ENCODE data around the gene CNIH3. TPM values are rescaled to one million over a fixed set of nuclear protein-coding genes. Genes with fewer than 3 reads are reported as not detected.

Gene CNIH3
- total RNA-seq, 2 experiments from 2014 or later: 1.6 to 2.2 TPM

DNA sequence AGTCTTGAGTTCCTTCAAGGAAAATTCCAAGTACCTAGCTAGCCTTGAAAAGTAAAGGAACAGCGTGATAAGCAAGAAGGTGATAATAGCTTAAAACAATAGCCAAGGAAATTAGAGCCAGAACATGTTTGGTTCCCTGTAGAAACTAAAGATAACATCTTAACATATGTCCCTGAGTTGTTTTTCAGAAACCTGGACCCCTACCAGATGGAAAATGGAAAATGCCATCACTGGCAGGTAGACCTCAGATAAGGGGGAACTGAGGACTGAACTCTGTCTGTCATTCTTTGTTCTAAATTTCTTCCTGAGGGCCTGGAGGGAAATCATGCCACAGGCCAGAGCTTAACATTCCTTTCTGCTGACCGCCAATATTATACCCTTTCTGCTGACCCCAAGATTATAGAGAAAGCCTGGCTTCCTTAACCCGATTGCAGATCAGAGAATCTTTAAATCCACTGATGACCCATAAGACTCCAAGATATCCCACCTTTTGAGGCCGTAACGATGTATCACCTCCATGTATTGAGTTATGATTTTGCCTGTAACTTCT, 23.4 kb downstream of the CNIH3 start:
- POLR2A ChIA-PET: no interaction called here
- H3K4me3 Mint-ChIP-seq: no peak overlapping the region
- H3K27ac Mint-ChIP-seq: no peak overlapping the region
- H3K9me3 Mint-ChIP-seq: no peaks in the 10 kb centered on the region
- H3K4me1 Mint-ChIP-seq: peaks cover 11% of the 10 kb centered on the region
- DNase-seq (no peak), ATAC-seq (ENCODE audit: low read depth) (no peak)
- no peaks in the 10 kb centered on the region for H3K36me3 Mint-ChIP-seq
- H3K27me3 Mint-ChIP-seq: peaks cover 7% of the 10 kb centered on the region

DNA sequence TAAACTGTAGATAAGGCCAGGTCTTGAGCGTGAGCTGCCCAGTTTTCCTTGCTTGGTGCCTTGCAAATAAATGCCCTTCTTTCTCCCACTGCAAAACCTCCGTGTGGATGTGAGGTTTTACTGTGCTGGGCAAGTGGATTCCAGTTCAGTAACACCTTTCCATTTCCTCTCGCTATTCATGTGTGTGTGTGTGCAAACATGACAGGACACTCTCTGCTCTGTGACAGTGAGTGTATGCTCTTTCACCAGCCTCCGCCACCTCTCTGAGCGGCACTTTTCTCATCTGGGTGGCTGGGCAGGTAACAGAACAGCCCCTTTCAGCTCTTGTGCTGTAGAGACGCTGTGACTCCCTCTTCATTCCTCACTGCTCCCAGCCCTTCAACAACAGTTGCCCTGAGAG, 23.9 kb downstream of the CNIH3 start:
- Mint-ChIP-seq H3K36me3 (no peaks in the 10 kb centered on the region), H3K9me3 (no peaks in the 10 kb centered on the region), H3K4me1 (peaks cover 8% of the 10 kb centered on the region), H3K27ac (no peak overlapping the region), H3K27me3 (peaks cover 7% of the 10 kb centered on the region), H3K4me3 (no peak overlapping the region)
- ATAC-seq (ENCODE audit: low read depth) (no peak), DNase-seq (no peak)
- POLR2A ChIA-PET: no interaction called here

DNA sequence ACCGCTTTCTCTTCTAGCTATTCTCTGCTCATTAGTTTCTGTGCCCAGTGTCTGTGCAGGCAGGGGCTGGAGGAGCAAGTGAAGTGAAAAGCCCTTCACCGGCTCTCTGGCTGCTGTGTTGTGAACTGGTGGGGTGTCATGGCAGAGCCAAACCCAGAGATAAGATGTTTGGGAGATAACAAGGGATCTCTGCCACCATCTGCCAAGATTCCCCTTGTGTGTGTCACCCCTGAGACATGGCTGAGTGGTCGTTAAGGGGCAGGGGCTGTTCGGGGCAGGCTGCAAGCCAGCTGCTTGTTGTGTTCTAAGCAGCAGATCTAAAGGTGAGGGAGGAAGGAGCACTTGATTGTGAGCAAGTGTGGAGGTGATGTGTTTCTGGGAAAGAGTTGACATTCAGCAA, 24.5 kb downstream of the CNIH3 start:
- ATAC-seq (ENCODE audit: low read depth): no peak
- peaks cover 8% of the 10 kb centered on the region for H3K4me1 Mint-ChIP-seq
- H3K9me3 Mint-ChIP-seq: no peaks in the 10 kb centered on the region
- no peaks in the 10 kb centered on the region for H3K36me3 Mint-ChIP-seq
- H3K4me3 Mint-ChIP-seq: no peak overlapping the region
- H3K27ac Mint-ChIP-seq: no peak overlapping the region
- no peak for DNase-seq
- H3K27me3 Mint-ChIP-seq: peaks cover 7% of the 10 kb centered on the region
- POLR2A ChIA-PET: no interaction called here

DNA sequence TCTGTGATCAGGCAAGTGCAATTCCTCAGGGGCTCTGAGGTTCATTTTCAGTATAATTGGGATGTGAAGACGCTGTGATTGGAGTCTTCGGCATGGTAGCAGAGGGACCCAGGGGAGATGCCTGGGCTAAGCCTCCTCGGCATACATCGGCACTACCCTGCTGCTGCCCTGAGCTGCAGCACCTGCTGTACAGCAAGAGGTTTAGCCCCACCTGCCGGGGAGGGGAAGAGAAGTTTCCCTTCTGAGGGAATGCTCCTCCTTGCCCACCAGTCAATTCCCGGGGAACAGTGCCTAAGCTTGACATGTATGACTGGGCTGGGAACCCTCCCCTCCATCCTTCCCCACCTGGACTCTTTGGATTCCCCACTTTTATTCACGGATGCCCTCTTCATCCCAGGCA, 24.9 kb downstream of the CNIH3 start:
- no peak for DNase-seq
- Mint-ChIP-seq H3K4me1 (peaks cover 8% of the 10 kb centered on the region), H3K4me3 (no peak overlapping the region)

DNA sequence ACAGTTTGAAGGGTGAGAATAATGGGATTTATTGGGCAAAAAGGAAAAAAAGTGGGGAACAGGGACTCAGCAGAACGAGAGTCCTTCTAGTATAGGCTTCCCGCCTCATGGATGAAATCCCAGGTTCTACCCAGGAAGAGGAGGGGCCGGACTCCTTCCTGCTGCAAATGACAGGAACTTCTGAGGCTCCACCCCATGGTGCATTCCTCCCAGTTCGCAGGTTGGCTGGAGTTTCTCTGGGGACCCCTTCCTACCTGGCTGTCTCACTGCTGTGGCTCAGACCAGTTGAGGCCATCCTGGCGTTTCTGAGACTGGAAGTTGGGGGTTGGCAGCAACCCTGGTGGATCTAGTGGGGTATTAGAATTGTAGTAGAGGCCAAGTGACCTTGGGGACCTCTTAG, 27.5 kb downstream of the CNIH3 start:
- no peaks in the 10 kb centered on the region for H3K9me3 Mint-ChIP-seq
- H3K27ac Mint-ChIP-seq: no peak overlapping the region
- H3K27me3 Mint-ChIP-seq: peaks cover 4% of the 10 kb centered on the region
- no peaks in the 10 kb centered on the region for H3K4me1 Mint-ChIP-seq
- POLR2A ChIA-PET: no interaction called here
- H3K4me3 Mint-ChIP-seq: no peak overlapping the region
- H3K36me3 Mint-ChIP-seq: no peaks in the 10 kb centered on the region
- no peak for DNase-seq
- no peak for ATAC-seq (ENCODE audit: low read depth)

More for the DNA sequence above, 24.9 kb downstream of the CNIH3 start:
- POLR2A ChIA-PET: no interaction called here
- Mint-ChIP-seq H3K27me3 (peaks cover 6% of the 10 kb centered on the region), H3K36me3 (no peaks in the 10 kb centered on the region), H3K9me3 (no peaks in the 10 kb centered on the region), H3K27ac (no peak overlapping the region)
- ATAC-seq (ENCODE audit: low read depth): no peak

DNA sequence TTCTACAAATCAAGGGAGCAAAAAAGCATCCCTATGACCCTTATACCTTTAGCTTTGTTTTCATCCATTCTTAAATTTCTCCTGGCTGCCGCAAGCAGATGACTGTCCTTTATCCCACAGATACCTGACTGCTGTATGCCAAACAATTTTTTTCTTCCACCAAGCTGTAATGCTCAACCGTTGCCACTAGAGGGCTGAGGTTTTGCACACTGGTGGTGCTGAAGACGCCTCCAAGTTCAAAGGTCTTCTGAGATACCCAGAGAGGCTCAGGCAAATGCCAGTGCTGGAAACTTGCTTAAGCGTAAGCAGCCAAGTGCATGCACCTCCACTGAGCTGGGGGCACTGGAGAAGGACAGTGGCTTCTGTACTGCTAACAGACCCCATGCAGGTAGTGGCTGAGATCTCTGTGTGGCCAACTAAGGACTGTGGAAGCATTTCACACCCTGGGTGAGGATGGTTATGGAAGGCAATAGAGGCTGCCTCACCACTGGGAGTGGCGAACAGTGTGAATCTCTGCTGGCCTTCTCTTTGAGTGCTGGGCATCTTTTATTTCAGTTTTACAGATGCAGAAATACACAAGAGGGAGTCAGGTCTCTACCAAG, 28.5 kb downstream of the CNIH3 start:
- POLR2A ChIA-PET: no interaction called here
- Mint-ChIP-seq H3K4me3 (no peak overlapping the region), H3K36me3 (no peaks in the 10 kb centered on the region), H3K27me3 (no peaks in the 10 kb centered on the region), H3K4me1 (no peaks in the 10 kb centered on the region), H3K9me3 (no peaks in the 10 kb centered on the region), H3K27ac (no peak overlapping the region)
- ATAC-seq (ENCODE audit: low read depth): peak; percentile 74
- DNase-seq: peak; percentile 50

DNA sequence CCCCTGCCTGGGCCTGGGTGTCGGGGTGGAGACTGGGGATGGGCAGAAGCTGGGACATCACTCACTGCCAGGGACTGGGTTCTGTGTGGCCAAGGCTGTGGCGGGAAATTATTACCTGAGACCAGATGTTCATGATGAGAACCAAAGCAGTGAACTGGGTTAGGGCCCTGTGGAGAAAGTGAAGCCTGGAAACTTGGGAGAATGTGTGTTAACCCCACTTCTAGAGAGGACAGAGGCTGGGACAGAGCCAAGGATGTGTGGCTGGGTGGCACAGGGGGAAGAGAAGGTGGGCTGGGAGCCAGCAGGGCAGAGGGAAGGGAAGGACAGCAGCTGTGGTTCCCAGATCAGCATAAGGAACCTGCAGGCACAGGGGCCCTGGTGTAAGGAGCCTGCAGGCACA, 31.3 kb downstream of the CNIH3 start:
- Mint-ChIP-seq H3K27me3 (peaks cover 7% of the 10 kb centered on the region), H3K4me1 (no peaks in the 10 kb centered on the region), H3K4me3 (no peak overlapping the region), H3K27ac (no peak overlapping the region), H3K9me3 (no peaks in the 10 kb centered on the region), H3K36me3 (no peaks in the 10 kb centered on the region)
- no peak for ATAC-seq (ENCODE audit: low read depth)
- POLR2A ChIA-PET: no interaction called here
- DNase-seq: no peak

DNA sequence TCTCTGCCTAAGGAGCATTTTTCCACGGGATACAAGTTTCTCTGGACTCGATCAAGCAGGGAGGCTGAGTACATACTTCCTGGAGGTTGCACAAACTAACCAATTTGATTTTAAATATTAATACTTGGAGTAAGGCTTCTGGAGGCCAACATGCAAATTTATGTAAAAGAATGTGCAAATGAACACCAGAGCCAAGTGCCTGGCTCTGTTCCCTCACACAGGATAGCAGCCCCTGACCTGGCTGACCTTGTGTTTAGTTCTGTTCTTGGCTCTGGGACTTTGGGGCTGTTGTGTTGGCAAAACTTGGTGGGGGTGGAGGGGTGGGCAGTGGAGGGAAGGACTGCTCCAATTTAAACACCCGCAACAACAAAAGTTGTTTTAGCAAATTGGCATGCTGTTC, 34.2 kb downstream of the CNIH3 start:
- Mint-ChIP-seq H3K36me3 (no peaks in the 10 kb centered on the region), H3K4me1 (no peaks in the 10 kb centered on the region), H3K27ac (no peak overlapping the region), H3K27me3 (peaks cover 9% of the 10 kb centered on the region), H3K9me3 (no peaks in the 10 kb centered on the region), H3K4me3 (no peak overlapping the region)
- ATAC-seq (ENCODE audit: low read depth) (no peak), DNase-seq (no peak)
- POLR2A ChIA-PET: no interaction called here

DNA sequence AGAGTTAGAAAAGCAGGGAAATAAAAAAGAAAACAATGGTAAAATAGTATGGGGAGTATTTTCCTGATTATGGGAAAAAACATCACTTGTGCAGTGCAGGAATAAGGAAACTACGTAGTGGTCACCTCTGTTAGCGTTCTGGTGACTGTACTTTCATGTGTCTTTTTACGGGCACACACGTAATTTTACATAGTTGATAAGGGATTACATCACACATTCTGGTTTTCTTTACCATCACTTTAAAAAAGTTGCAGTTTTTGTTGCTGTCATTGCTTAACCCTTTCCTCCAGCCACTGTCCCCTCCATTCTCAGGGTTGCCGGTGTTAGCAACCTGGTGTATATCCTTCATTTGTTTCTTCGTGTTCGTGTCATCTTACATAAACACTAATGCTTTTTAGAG, 35.1 kb downstream of the CNIH3 start:
- Mint-ChIP-seq H3K27ac (no peak overlapping the region), H3K4me1 (no peaks in the 10 kb centered on the region), H3K36me3 (no peaks in the 10 kb centered on the region), H3K27me3 (peaks cover 9% of the 10 kb centered on the region), H3K4me3 (no peak overlapping the region), H3K9me3 (no peaks in the 10 kb centered on the region)
- ATAC-seq (ENCODE audit: low read depth) (no peak), DNase-seq (no peak)
- POLR2A ChIA-PET: no interaction called here

DNA sequence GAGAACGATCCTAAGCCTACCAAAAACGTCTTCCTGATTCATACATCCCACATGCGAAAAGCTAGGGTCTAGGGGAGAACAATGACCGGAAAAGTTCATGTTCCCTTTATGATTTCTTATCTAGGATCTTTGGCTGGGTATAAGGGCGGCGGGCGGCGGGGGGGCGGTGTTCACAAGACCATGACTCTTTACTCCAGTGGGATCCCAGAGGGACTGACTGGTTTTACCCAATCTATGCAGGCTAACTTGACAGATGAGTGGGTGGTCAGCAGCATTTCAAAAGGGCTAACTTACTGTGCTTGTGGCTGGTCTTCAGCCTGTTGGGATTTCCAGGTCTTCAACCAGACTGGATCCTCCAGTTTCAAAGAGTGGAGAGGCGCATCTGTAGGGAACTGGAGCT, 40.3 kb downstream of the CNIH3 start:
- DNase-seq (no peak), ATAC-seq (ENCODE audit: low read depth) (no peak)
- POLR2A ChIA-PET: no interaction called here
- H3K9me3 Mint-ChIP-seq: no peaks in the 10 kb centered on the region
- no peak overlapping the region for H3K27ac Mint-ChIP-seq
- no peaks in the 10 kb centered on the region for H3K36me3 Mint-ChIP-seq
- no peak overlapping the region for H3K4me3 Mint-ChIP-seq
- no peaks in the 10 kb centered on the region for H3K4me1 Mint-ChIP-seq
- H3K27me3 Mint-ChIP-seq: peaks cover 16% of the 10 kb centered on the region

DNA sequence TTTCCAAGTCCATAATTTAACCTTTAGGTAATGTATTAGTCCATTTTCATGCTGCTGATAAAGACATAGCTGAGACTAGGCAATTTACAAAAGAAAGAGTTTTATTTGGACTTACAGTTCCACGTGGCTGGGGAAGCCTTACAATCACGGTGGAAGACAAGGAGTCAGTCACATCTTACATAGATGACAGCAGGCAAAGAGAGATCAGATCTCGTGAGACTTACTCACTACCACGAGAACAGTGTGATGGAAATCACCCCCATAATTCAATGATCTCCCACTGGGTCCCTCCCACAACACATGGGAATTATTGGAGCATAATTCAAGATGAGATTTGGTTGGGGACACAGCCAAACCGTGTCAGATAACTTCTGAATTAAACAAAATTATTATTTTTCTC, 44.0 kb downstream of the CNIH3 start:
- no peaks in the 10 kb centered on the region for H3K9me3 Mint-ChIP-seq
- H3K27me3 Mint-ChIP-seq: peaks cover 16% of the 10 kb centered on the region
- DNase-seq: no peak
- H3K4me3 Mint-ChIP-seq: no peak overlapping the region
- no peak overlapping the region for H3K27ac Mint-ChIP-seq
- H3K36me3 Mint-ChIP-seq: no peaks in the 10 kb centered on the region
- no peak for ATAC-seq (ENCODE audit: low read depth)
- POLR2A ChIA-PET: no interaction called here
- H3K4me1 Mint-ChIP-seq: no peaks in the 10 kb centered on the region

DNA sequence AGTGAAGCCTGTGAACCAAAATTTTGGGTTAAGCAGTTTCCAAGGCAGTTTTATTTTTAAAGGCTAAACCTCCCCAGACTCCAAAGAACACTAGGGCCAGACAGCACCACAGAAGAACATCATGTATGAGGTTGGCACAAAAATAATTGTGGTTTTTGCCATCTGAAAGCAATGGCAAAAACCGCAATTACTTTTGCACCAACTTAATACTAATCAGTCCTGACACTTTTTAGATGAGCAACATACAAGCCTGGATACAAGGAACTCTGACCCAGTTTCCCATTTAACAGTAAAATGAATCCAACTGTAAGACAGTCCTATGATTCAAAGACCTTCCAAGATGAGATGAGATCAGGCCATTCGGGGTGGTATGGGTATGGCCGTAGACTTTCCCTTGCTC, 46.8 kb downstream of the CNIH3 start:
- no peak for ATAC-seq (ENCODE audit: low read depth)
- no peaks in the 10 kb centered on the region for H3K9me3 Mint-ChIP-seq
- DNase-seq: no peak
- peaks cover 13% of the 10 kb centered on the region for H3K27me3 Mint-ChIP-seq
- POLR2A ChIA-PET: no interaction called here
- no peaks in the 10 kb centered on the region for H3K4me1 Mint-ChIP-seq
- no peak overlapping the region for H3K4me3 Mint-ChIP-seq
- no peaks in the 10 kb centered on the region for H3K36me3 Mint-ChIP-seq
- no peak overlapping the region for H3K27ac Mint-ChIP-seq

DNA sequence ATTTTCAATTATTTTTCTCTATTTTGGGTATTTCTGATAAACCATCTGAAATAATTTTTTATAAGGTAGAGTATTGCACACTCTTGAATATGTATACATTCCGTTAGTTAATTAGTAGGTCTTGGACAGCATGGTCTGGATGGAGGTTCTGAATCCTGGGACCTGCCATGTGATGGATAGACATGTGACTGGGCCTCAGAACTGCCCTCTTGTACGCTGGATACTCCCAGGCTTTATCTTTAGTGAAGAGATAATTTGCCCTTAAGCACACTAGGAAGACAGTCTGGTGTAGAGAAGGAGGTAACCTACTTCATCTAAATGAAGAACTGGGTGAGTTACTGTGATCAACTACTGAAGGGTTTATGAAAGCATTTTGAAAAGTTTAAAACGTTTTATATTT, 48.9 kb downstream of the CNIH3 start:
- H3K4me3 Mint-ChIP-seq: no peak overlapping the region
- POLR2A ChIA-PET: no interaction called here
- H3K9me3 Mint-ChIP-seq: no peaks in the 10 kb centered on the region
- ATAC-seq (ENCODE audit: low read depth) (no peak), DNase-seq (no peak)
- H3K36me3 Mint-ChIP-seq: no peaks in the 10 kb centered on the region
- H3K4me1 Mint-ChIP-seq: no peaks in the 10 kb centered on the region
- no peak overlapping the region for H3K27ac Mint-ChIP-seq
- H3K27me3 Mint-ChIP-seq: peaks cover 9% of the 10 kb centered on the region

DNA sequence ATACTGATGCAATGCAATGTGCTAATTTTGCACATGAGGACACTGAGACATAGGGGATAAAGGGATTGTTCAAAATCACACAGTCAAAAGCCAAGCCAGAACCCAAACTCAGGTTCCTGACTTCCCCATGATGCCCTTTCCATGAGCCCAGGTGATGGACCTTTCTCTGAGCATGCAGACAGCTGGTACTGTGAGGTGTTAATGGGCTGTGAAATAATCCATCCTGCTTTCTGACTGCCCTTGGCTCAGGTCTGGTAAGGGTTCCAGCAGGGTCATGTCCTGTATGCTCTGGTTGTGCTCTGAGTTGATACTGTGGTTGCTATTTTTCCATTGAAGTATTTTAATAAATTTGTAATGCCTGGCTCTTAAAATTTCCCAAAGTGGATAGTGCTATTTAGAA, 50.0 kb downstream of the CNIH3 start:
- POLR2A ChIA-PET: no interaction called here
- Mint-ChIP-seq H3K27ac (no peak overlapping the region), H3K4me3 (no peak overlapping the region), H3K36me3 (no peaks in the 10 kb centered on the region), H3K27me3 (peaks cover 8% of the 10 kb centered on the region), H3K9me3 (no peaks in the 10 kb centered on the region), H3K4me1 (no peaks in the 10 kb centered on the region)
- no peak for ATAC-seq (ENCODE audit: low read depth)
- no peak for DNase-seq

DNA sequence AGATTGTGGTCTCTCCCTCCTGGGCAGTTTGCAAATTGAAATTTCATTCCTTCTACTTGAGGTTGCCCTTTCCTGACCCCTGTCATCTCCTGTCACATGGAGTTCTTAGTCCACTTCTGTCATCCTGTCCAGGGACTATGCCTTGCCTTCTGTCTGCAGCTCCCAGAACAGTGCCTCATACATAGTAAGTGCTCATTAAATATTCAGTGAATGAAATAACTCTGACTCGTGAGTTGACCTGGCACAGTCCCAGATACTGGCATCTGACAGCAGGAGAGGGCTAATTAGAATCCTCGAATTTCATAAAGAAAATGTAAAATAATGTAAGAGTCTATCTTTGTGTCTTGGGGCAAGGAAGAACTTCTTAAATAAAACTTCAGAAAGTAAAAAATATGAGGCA, 50.8 kb downstream of the CNIH3 start:
- H3K27me3 Mint-ChIP-seq: peaks cover 9% of the 10 kb centered on the region
- no peaks in the 10 kb centered on the region for H3K4me1 Mint-ChIP-seq
- POLR2A ChIA-PET: no interaction called here
- DNase-seq (no peak), ATAC-seq (ENCODE audit: low read depth) (no peak)
- no peak overlapping the region for H3K27ac Mint-ChIP-seq
- H3K4me3 Mint-ChIP-seq: no peak overlapping the region
- H3K36me3 Mint-ChIP-seq: no peaks in the 10 kb centered on the region
- H3K9me3 Mint-ChIP-seq: no peaks in the 10 kb centered on the region

Measured in activated naive CD8-positive, alpha-beta T cell treated with anti-CD3 and anti-CD28 coated beads, Interleukin-2, amount 10 ng/mL, durations not matched to agents 7 days and 5 days (primary cell).